GM18507 (cell line): ENCODE data around the gene RAB6A.
"Not testable (repeated sequence)": the region's sequence is repeated elsewhere in the genome, so short reads cannot be mapped to it uniquely, and the experiment has no call there.

Experiments used
- DNase-seq: peaks from one replicate; pipeline ENCODE4 v3.0.0; 2011; ENCODE audit warnings: low read depth; ENCODE audit not compliant: insufficient read length; ENCODE audit errors: extremely low spot score
- FAIRE-seq: peaks from 2 replicates; lab custom pipeline; 2011; peaks lifted over from hg19 to GRCh38; lab: Jason Lieb, UNC

Gene RAB6A

GRCh38 chr11:73770811-73771210 lies 9.9 kb upstream of the RAB6A start:
- not testable (repeated sequence) for DNase-seq, FAIRE-seq

DNA sequence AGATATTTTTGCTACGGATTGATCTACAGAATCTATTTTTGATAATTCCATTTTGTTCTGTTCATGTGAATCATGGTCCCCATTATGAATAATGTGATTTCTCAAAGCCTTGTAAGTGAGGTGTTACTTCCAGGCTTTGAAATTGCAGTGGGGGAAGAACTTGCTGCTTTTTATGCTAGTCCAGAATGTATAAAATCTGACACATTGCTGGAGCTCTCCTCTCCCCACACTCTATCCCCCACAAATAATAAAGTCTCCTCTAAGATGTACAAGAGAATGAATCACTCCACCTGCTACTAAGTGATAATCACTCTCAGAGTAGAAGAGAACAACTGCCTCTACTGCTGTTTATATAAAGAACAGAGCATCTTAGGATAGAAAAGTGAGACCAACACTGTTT lies 5.9 kb upstream of the RAB6A start:
- FAIRE-seq, result no peak
- no peak for DNase-seq

- DNase-seq (no peak), FAIRE-seq (no peak)
Observed at GRCh38 chr11:73762732-73763131, 1.9 kb upstream of the RAB6A start.

DNA sequence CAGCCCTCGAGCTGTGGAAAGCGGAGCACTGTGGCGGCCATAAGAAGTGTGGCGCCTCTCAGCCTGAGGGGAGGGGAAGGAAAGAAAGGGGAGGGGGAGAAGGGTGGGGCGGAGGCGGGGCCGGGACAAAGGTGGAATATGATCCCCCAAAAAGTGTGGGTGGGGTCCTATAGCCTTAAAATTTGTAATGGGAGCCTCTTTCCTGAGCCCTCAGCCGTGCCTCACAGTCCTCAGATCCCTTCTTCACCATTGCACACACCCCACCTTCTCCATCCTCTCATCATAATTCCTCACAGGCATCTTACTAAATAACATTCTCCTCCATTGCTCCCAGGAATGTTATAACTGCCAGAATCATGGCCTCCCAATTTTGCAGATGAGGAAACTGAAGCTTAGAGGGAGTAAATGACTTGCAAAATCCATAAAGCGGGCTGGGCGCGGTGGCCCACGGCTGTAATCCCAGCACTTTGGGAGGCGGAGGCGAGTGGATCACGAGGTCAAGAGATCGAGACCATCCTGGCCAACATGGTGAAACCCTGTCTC lies 600 bp upstream of the RAB6A start:
- DNase-seq, result no peak
- no peak for FAIRE-seq

DNA sequence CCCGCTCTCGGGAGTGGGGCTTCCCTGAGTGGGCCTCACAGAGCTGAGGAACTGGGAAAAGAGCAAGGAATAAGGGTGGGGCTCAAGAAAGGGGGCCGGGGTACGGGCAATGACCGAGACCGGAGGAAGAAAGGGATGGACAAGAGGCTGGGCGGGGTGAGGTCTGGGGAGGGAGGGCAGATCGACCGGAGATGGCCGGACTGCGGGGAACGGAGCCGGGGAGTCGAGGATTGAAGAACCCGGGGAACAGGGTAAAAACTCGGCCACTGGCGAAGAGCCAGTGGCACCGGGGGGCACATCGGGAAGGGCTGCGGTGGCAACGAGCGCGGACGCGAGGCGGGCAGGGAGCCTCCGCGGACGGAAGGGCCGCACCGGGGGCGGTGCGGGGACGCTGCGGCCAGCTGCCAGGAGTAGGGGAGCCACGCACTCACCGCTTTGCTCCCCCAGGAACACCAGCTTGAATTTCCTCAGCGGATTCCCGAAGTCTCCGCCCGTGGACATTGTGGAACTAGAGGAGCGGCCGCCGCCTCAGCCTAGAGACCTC lies 667 bp downstream of the RAB6A start:
- DNase-seq (no peak), FAIRE-seq (no peak)

DNA sequence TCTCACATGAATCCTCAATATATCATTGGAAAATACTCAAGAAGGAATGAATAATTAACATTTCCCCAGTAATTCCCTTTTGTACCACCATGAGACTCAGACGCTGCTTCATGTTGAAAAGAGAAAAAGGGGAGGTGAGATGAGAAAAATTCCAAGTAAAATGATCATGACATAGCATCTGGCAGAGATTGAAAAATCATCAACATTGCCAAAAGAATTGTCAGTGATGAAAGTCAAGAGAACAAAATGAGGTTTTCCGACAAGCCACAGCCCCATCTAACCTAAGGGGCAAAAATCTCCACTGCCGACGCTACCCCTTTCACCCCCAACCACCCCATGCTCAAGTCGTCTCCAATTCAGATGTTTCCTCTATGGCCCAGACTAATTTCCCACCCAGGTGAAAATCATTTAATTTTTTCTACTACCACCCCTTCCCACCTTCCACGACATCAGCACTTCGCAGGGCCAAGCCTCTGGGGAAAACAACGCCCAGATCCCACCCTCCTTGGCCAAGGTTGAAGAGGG lies 1.2 kb downstream of the RAB6A start:
- DNase-seq (no peak), FAIRE-seq (no peak)

DNA sequence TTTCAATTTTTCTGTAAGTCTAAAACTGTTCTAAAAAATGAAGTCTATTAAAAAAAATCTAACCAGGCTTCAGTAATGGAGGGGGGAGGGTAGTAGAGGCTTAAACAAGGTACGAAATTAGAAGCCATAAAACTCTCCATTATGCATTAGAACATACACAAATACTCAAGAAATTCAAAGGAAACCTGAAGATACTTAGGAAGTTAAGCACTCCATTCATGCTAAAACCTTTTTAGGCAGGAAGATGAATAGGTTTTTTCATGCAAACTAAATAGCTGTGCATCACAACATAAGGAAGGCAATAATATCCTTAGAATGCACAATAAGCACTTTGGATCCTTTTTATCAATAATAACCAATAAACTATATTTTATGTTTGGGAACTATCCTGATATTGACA lies 2.4 kb downstream of the RAB6A start:
- FAIRE-seq (no peak), DNase-seq (no peak)

- DNase-seq (no peak), FAIRE-seq (no peak)
Observed at GRCh38 chr11:73757598-73757997, 3.3 kb downstream of the RAB6A start.

GRCh38 chr11:73755670-73756069 lies 5.2 kb downstream of the RAB6A start:
- FAIRE-seq, result no peak

GRCh38 chr11:73753938-73754337 lies 6.9 kb downstream of the RAB6A start:
- DNase-seq (no peak), FAIRE-seq (no peak)

More at GRCh38 chr11:73755670-73756069, 5.2 kb downstream of the RAB6A start:
- DNase-seq, result no peak

DNA sequence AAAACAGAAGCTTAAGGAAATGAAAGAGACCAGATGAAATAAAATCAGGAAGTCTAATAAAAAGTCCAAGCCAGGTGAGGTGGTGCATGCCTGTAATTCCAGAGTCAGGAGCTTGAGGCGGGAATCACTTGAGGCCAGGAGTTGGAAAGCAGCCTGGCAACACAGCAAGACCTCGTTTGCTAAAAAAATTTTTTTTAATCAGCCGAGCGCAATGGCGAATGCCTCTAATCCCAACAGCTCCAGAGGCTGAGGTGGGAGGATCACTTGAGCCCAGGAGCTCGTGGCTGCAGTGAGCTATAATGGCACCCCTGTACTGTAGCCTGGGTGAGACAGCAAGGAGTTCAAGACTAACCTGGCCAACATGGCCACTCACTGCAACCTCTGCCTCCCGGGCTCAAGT lies 8.0 kb downstream of the RAB6A start:
- DNase-seq (no peak), FAIRE-seq (no peak)

- FAIRE-seq, result no peak
- DNase-seq, result no peak
Observed at GRCh38 chr11:73752216-73752867, 8.5 kb downstream of the RAB6A start.

DNA sequence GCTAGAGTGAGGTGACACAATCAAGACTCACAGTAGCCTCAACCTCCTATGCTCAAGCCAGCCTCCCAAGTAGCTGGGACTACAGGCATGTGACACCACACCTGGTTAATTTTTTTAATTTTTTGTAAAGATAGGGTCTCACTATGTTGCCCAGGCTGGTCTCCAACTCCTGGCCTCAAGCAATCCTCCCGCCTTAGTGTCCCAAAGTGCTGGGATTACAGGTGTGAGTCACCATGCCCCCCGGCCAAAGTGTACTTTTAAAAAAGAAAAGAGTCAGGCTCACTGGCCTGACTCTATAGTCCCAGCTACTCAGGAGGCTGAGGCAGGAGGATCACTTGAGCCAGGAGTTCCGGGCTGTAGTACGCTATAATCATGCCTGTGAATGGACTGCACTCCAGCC lies 10.0 kb downstream of the RAB6A start:
- not testable (repeated sequence) for FAIRE-seq, DNase-seq

DNA sequence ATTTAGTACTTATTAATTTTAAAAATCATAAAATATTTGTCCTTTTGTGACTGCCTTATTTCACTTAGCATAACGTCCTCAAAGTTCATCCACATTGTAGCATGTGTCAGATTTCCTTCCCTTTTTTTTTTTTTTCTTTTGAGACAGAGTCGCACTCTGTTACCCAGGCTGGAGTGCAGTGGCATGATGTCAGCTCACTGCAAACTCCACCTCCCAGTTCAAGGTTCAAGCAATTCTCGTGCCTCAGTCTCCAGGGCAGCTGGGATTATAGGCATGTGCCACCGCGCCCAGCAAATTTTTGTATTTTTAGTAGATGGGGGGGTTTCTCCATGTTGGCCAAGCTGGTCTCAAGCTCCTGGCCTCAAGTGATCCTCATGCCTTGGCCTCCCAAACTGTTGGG lies 10.6 kb downstream of the RAB6A start:
- no peak for DNase-seq
- no peak for FAIRE-seq

GRCh38 chr11:73749118-73749517 lies 11.8 kb downstream of the RAB6A start:
- FAIRE-seq (no peak), DNase-seq (no peak)

- no peak for FAIRE-seq
- DNase-seq, result no peak
Observed at GRCh38 chr11:73748300-73748699, 12.6 kb downstream of the RAB6A start.

- FAIRE-seq (no peak), DNase-seq (no peak)
Observed at GRCh38 chr11:73747762-73748161, 13.1 kb downstream of the RAB6A start.

GRCh38 chr11:73746701-73747100 lies 14.2 kb downstream of the RAB6A start:
- FAIRE-seq (no peak), DNase-seq (no peak)

- no peak for FAIRE-seq
- no peak for DNase-seq
Observed at GRCh38 chr11:73743045-73743444, 17.8 kb downstream of the RAB6A start.

GRCh38 chr11:73735959-73736358 lies 24.9 kb downstream of the RAB6A start:
- not testable (repeated sequence) for DNase-seq, FAIRE-seq

DNA sequence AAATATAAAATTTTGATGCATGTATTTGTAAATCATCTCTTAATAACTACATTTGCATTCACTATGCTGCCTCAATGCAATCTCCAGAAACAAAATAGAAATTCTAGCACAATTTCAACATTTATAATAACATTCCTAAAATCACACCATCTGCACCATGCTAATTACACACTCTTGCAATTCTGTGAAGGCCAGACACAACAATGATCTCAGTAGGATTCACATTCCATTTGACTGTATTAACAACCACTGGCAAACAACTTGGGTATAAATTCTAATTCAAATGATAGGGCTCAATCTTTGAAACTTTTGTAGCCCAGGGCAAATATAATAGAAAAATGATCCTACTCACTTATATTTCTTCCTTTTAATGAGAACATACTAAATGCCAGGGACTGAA lies 25.9 kb downstream of the RAB6A start:
- no peak for FAIRE-seq
- no peak for DNase-seq
